ENCODE measurements around the gene SLX4IP. TPM values are rescaled to one million over a fixed set of nuclear protein-coding genes. Genes with fewer than 3 reads are reported as not detected.

The SLX4IP gene
- total and polyA plus RNA-seq, 2 donors (not counting 3 experiments of a cell fraction or from before 2014, with no cell fraction given), result 1.9 to 4.5 TPM

GRCh38 chr20:10542442-10542841, 107.3 kb downstream of the SLX4IP start:
- Histone ChIP-seq H3K4me1 (ENCODE audit: control insufficient read depth, extremely low read depth, insufficient read depth, low read length) (peaks cover 30% of the 10 kb centered on the region), H3K79me2 (ENCODE audit: control insufficient read depth, insufficient read depth, low read length) (no peaks in the 10 kb centered on the region), H3K27ac (ENCODE audit: insufficient read depth, low read depth, low read length) (no peak overlapping the region), H3K4me3 (replicated peaks in 1 of 3; ENCODE audit: insufficient read depth in 1 of 3, low read depth in 1 of 3, low read length in 3 of 3) (no peak overlapping the region), H3K9ac (replicated peaks; ENCODE audit: extremely low read depth, insufficient read depth, low read length) (no peak overlapping the region), H2AFZ (ENCODE audit: low read depth, low read length) (no peak overlapping the region), H3K9me1 (replicated peaks; ENCODE audit: control insufficient read depth, extremely low read depth, insufficient read depth, low read length) (no peaks in the 10 kb centered on the region), H3K9me3 (replicated peaks; ENCODE audit: control insufficient read depth, insufficient read depth, low read length) (no peaks in the 10 kb centered on the region), H4K20me1 (replicated peaks; ENCODE audit: control insufficient read depth, extremely low read depth, insufficient read depth, low read length) (no peaks in the 10 kb centered on the region), H3K36me3 (ENCODE audit: control insufficient read depth in 2 of 2, extremely low read depth in 1 of 2, insufficient read depth in 2 of 2, low read length in 2 of 2) (no peaks in the 10 kb centered on the region), H3K27me3 (ENCODE audit: control insufficient read depth in 2 of 2, insufficient read depth in 2 of 2, low read length in 2 of 2) (no peaks in the 10 kb centered on the region), H3K4me2 (ENCODE audit: insufficient read depth, low read length) (no peak overlapping the region)
- ChIA-PET POLR2A (no interaction called here), CTCF (no interaction called here)
- no peak for DNase-seq (ENCODE audit: low read depth, low spot score)
- dilution Hi-C loops (cut with MboI; ENCODE audit: extremely low pct_ligation_motif_present, low sequenced_read_pairs), result no loop called here
- TF ChIP-seq JUN (IDR thresholded peaks at IDR 0.05; ENCODE audit: borderline replicate concordance, insufficient read depth, insufficient read length, low read depth) (no peak), POLR2A (IDR thresholded peaks at IDR 0.05; ENCODE audit: low read depth, low read length) (no peak), MAX (IDR thresholded peaks at IDR 0.05; ENCODE audit: insufficient read depth, insufficient read length) (no peak), EZH2 (IDR thresholded peaks at IDR 0.05; ENCODE audit: borderline replicate concordance, low read depth, low read length, severe bottlenecking) (no peak), POLR2AphosphoS5 (IDR thresholded peaks at IDR 0.05; ENCODE audit: insufficient read depth, low read depth, low read length) (no peak), FOS (IDR thresholded peaks at IDR 0.05; ENCODE audit: borderline replicate concordance, insufficient read depth, low read length) (no peak), MYC (IDR thresholded peaks at IDR 0.05; ENCODE audit: low read depth, low read length) (no peak), CTCF (IDR thresholded peaks at IDR 0.05; ENCODE audit: extremely low read depth in 1 of 2, insufficient read depth in 1 of 2, low read depth in 1 of 2, low read length in 2 of 2) (no peak)
- no TSS peak for BruUV-seq (replicated peaks)
- FAIRE-seq, result no peak
- intact Hi-C loops (cut with micrococcal nuclease), result loop anchor here (5.0 kb wide), 1 partner anchor 235 kb away; no protein-coding TSS in a partner anchor
